A549 (cell line): Measurements from ENCODE around the gene BMP10. TPM values are rescaled to one million over a fixed set of nuclear protein-coding genes. Genes with fewer than 3 reads are reported as not detected.

Experiments
- ATAC-seq, 2 experiments: fragments of 200-7000 bp in 1 of 2; fragments of >200 bp in 1 of 2; cut with Nextera tagmentation in 1 of 2; cut with Tn5 transposase in 1 of 2; 3 replicates each; pipeline versions ENCODE4 v1.8.0 to v1.9.1; 2018 to 2020; ENCODE audit warnings: mild to moderate bottlenecking in 1 of 2, moderate library complexity in 1 of 2
- CTCF ChIA-PET: fragments of 300-600 bp; sonication (Branson Sonifier 250); formaldehyde crosslinking; extraction: SDS; loops from one replicate; lab custom pipeline; 2021; ENCODE audit warnings: antibody characterized with exemption, inconsistent platforms; lab: Yijun Ruan, JAX
- POLR2A ChIA-PET: fragments of 350-600 bp; formaldehyde crosslinking; extraction: SDS; loops from one replicate; lab custom pipeline; 2021; ENCODE audit warnings: antibody characterized with exemption, inconsistent platforms; lab: Yijun Ruan, JAX
- DNase-seq, 2 experiments: peaks; one replicate each; pipeline versions ENCODE4 v3.0.0 to v3.0.0-alpha.2; 2011 to 2016; ENCODE audit warnings: low read depth in 1 of 2, low spot score in 1 of 2
- FAIRE-seq: peaks from 2 replicates; lab custom pipeline; 2011; peaks lifted over from hg19 to GRCh38; lab: Jason Lieb, UNC
- H3K27ac ChIP-seq, 2 experiments: fragments of >200 bp; sonication (Bioruptor Twin); formaldehyde crosslinking; 3 replicates each; pipeline ENCODE4 v1.5.1; 2016 to 2017
- H3K4me1 ChIP-seq: fragments of >200 bp; sonication (Bioruptor Twin); formaldehyde crosslinking; 3 replicates; pipeline ENCODE4 v1.6.1; 2016
- H3K4me2 ChIP-seq: fragments of >200 bp; sonication (Bioruptor Twin); formaldehyde crosslinking; 3 replicates; pipeline ENCODE4 v1.6.1; 2016
- H3K4me3 ChIP-seq: fragments of >200 bp; sonication (Bioruptor Twin); formaldehyde crosslinking; 3 replicates; pipeline ENCODE4 v1.5.1; 2016
- H3K9me3 ChIP-seq: fragments of >200 bp; sonication (Bioruptor Twin); formaldehyde crosslinking; 3 replicates; pipeline ENCODE4 v1.6.1; 2016
- CHD4 ChIP-seq: fragments of 200-600 bp; sonication (generic); IDR thresholded peaks from 2 replicates; pipeline ENCODE4 v1.6.1; 2016; ENCODE audit warnings: antibody characterized with exemption, mild to moderate bottlenecking, borderline replicate concordance
- EP300 ChIP-seq, 2 experiments: fragments of >200 bp; sonication (Bioruptor Twin); formaldehyde crosslinking; IDR thresholded peaks; 2 replicates in 1 of 2; 3 replicates in 1 of 2; pipeline ENCODE4 v1.6.1; 2016 to 2017
- FOSB ChIP-seq: fragments of 250-450 bp; sonication (Bioruptor Pico); IDR thresholded peaks from 2 replicates; pipeline ENCODE4 v1.5.0; 2020; ENCODE audit warnings: mild to moderate bottlenecking, moderate library complexity
- FOSL2 ChIP-seq, 2 experiments: fragments of 450-650 bp in 1 of 2; fragments of >200 bp in 1 of 2; sonication (Bioruptor Twin) in 1 of 2; formaldehyde crosslinking; IDR thresholded peaks; 2 replicates each; pipeline versions ENCODE4 v1.5.0 to v1.6.1; 2016 to 2020; ENCODE audit warnings: mild to moderate bottlenecking in 1 of 2, moderate library complexity in 1 of 2
- GATA3 ChIP-seq: IDR thresholded peaks from 2 replicates; pipeline ENCODE4 v1.6.1; 2012; ENCODE audit warnings: borderline replicate concordance
- JUN ChIP-seq, 2 experiments: fragments of >200 bp; sonication (Bioruptor Twin); formaldehyde crosslinking; IDR thresholded peaks; 2 replicates in 1 of 2; 3 replicates in 1 of 2; pipeline ENCODE4 v1.6.1; 2016 to 2017
- KDM5A ChIP-seq: fragments of 200-600 bp; sonication (generic); IDR thresholded peaks from 2 replicates; pipeline ENCODE4 v1.6.1; 2016; ENCODE audit warnings: antibody characterized with exemption, mild to moderate bottlenecking
- POLR2A ChIP-seq: IDR thresholded peaks from 2 replicates; pipeline ENCODE4 v1.6.1; 2012; ENCODE audit warnings: mild to moderate bottlenecking, low read length
- RFX5 ChIP-seq: fragments of 450-650 bp; IDR thresholded peaks from 2 replicates; pipeline ENCODE4 v1.7.1; 2014; ENCODE audit warnings: antibody characterized with exemption, mild to moderate bottlenecking, moderate library complexity
- SMC3 ChIP-seq: fragments of >200 bp; sonication (Bioruptor Twin); formaldehyde crosslinking; IDR thresholded peaks from 3 replicates; pipeline ENCODE4 v1.6.1; 2018; ENCODE audit warnings: inconsistent platforms
- TP53 ChIP-seq: fragments of 250-450 bp; sonication (Bioruptor Pico); IDR thresholded peaks from 2 replicates; pipeline ENCODE4 v1.5.0; 2021; ENCODE audit warnings: mild to moderate bottlenecking, moderate library complexity
- ZFP36 ChIP-seq: fragments of 450-650 bp; IDR thresholded peaks from 2 replicates; pipeline ENCODE4 v1.6.1; 2014; ENCODE audit warnings: borderline replicate concordance; ENCODE audit not compliant: partially characterized antibody
- ZNF302 ChIP-seq: fragments of 250-450 bp; sonication (Bioruptor Pico); IDR thresholded peaks from 2 replicates; pipeline ENCODE4 v1.9.0; 2021; ENCODE audit warnings: inconsistent platforms, mild to moderate bottlenecking, moderate library complexity
- ZSCAN20 ChIP-seq: fragments of 250-450 bp; sonication (Bioruptor Pico); IDR thresholded peaks from 2 replicates; pipeline ENCODE4 v1.8.0; 2022; ENCODE audit warnings: mild to moderate bottlenecking, moderate library complexity
- WGBS: methylation state at CpG from one replicate; pipeline ENCODE4 v1.1.6; 2017; ENCODE audit errors: missing lambda C conversion rate; 5-methylcytosine and 5-hydroxymethylcytosine counted together
- polyA plus RNA-seq, 4 experiments: library from polyadenylated mRNA; depleted of rRNA in 3 of 4; stranded (reverse); fragments of >200 nt; fragmentation: RNase III in 1 of 4; extraction: RNeasy Plus Mini Kit Qiagen cat#74134 plus additional on column Dnase treatment in 1 of 4; gene quantifications; 2 replicates in 3 of 4; 3 replicates in 1 of 4; pipeline ENCODE4 v1.2.3, GENCODE V29; 2011 to 2017
- TF ChIP-seq, protein P1 (sequence below): fragments of 250-450 bp; sonication (Bioruptor Pico); IDR thresholded peaks from 2 replicates; pipeline ENCODE4 v1.5.0; 2021; ENCODE audit warnings: mild to moderate bottlenecking, moderate library complexity, borderline replicate concordance
- TF ChIP-seq, protein P2 (sequence below): IDR thresholded peaks from 2 replicates; pipeline ENCODE4 v1.6.1; 2012
- TF ChIP-seq, protein P3 (sequence below): fragments of 150-350 bp; IDR thresholded peaks from 2 replicates; pipeline ENCODE4 v1.6.1; 2014; ENCODE audit warnings: low read depth, mild to moderate bottlenecking, low read length
- TF ChIP-seq, protein P4 (sequence below): fragments of >200 bp; sonication (Bioruptor Twin); formaldehyde crosslinking; IDR thresholded peaks from 3 replicates; pipeline ENCODE4 v1.6.1; 2016
- TF ChIP-seq, protein P5 (sequence below): fragments of 450-650 bp; IDR thresholded peaks from 2 replicates; pipeline ENCODE4 v1.6.1; 2014; ENCODE audit warnings: antibody characterized with exemption

The BMP10 gene
- polyA plus RNA-seq, 2 of the 4 experiments (the other 2 are of a cell fraction): not detected

DNA sequence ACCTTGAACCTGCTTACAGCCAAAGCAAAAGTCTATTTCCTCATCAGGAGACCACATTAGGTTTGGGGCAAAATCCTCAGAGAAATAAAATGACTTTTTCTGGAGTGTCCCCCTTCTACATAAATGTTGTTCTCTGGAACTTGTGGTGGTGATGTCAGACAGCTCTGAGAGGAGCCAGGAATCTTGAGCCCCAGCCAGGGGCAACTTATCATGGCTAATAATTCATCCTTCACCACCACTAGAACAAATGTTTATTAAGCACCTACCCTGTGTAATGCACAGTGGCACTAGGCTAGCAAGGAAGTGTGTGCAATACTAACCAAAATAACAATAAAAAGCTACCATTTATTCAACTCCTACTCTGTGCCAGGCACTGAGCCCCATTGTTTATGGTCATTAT is 9.0 kb upstream of the BMP10 start:
- no peak for ATAC-seq
- POLR2A ChIA-PET: no interaction called here
- no peak for FAIRE-seq

DNA sequence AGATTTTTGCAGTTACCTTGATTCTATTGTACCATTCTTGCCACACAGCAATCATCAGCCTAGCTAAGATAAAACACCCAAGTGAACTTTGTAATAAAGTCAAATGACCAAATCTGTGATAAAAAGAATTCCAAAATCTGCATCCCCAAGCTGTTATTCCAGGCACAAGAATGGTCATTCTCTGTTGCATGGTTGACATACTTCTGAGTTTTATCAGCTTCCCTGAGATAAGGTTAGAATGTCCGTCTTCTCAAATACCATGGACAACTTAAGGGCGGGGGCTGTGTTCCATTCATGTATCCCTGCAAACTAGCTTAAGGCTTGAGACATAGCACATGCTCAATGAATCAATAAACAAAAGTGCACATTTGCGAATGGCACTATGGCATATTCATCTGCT is 8.1 kb upstream of the BMP10 start:
- TF ChIP-seq GATA3: no peak
- TF ChIP-seq, protein P1, sequence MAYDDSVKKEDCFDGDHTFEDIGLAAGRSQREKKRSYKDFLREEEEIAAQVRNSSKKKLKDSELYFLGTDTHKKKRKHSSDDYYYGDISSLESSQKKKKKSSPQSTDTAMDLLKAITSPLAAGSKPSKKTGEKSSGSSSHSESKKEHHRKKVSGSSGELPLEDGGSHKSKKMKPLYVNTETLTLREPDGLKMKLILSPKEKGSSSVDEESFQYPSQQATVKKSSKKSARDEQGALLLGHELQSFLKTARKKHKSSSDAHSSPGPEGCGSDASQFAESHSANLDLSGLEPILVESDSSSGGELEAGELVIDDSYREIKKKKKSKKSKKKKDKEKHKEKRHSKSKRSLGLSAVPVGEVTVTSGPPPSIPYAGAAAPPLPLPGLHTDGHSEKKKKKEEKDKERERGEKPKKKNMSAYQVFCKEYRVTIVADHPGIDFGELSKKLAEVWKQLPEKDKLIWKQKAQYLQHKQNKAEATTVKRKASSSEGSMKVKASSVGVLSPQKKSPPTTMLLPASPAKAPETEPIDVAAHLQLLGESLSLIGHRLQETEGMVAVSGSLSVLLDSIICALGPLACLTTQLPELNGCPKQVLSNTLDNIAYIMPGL (CRISPR knock-in tag): no peak
- no peak for TF ChIP-seq ZSCAN20 (CRISPR knock-in tag)
- no peak for TF ChIP-seq FOSB (CRISPR knock-in tag)
- no peak for TF ChIP-seq RFX5
- TF ChIP-seq TP53 (CRISPR knock-in tag): no peak
- H3K4me1 ChIP-seq: 0 out of 3 replicates have a peak, but pooled peaks cover 8% of the 10 kb centered on the region
- ChIA-PET CTCF (interaction anchor here (1.0 to 4.4 kb wide), 8 partner anchors 10 to 416 kb away, joined by 3 to 18 read pairs (median 4); no protein-coding TSS in a partner anchor), POLR2A (no interaction called here)
- no peak overlapping the region for H3K27ac ChIP-seq
- FAIRE-seq (no peak), DNase-seq (no peak), ATAC-seq (no peak)
- no peak overlapping the region for H3K4me3 ChIP-seq
- WGBS: 53% methylated on average over 3 of the region's 3 CpGs
- H3K9me3 ChIP-seq: no peaks in the 10 kb centered on the region
- no peak overlapping the region for H3K4me2 ChIP-seq

More for the DNA sequence above, 9.0 kb upstream of the BMP10 start:
- Histone ChIP-seq H3K9me3 (no peaks in the 10 kb centered on the region), H3K4me2 (no peak overlapping the region), H3K4me1 (0 out of 3 replicates have a peak, but pooled peaks cover 8% of the 10 kb centered on the region), H3K27ac (no peak overlapping the region), H3K4me3 (no peak overlapping the region)
- DNase-seq: no peak
- TF ChIP-seq, protein P2, sequence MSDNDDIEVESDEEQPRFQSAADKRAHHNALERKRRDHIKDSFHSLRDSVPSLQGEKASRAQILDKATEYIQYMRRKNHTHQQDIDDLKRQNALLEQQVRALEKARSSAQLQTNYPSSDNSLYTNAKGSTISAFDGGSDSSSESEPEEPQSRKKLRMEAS: no peak
- TF ChIP-seq POLR2A: no peak
- TF ChIP-seq ZNF302 (CRISPR knock-in tag): no peak
- TF ChIP-seq, protein P3, sequence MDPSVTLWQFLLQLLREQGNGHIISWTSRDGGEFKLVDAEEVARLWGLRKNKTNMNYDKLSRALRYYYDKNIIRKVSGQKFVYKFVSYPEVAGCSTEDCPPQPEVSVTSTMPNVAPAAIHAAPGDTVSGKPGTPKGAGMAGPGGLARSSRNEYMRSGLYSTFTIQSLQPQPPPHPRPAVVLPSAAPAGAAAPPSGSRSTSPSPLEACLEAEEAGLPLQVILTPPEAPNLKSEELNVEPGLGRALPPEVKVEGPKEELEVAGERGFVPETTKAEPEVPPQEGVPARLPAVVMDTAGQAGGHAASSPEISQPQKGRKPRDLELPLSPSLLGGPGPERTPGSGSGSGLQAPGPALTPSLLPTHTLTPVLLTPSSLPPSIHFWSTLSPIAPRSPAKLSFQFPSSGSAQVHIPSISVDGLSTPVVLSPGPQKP: no peak
- TF ChIP-seq, protein P4, sequence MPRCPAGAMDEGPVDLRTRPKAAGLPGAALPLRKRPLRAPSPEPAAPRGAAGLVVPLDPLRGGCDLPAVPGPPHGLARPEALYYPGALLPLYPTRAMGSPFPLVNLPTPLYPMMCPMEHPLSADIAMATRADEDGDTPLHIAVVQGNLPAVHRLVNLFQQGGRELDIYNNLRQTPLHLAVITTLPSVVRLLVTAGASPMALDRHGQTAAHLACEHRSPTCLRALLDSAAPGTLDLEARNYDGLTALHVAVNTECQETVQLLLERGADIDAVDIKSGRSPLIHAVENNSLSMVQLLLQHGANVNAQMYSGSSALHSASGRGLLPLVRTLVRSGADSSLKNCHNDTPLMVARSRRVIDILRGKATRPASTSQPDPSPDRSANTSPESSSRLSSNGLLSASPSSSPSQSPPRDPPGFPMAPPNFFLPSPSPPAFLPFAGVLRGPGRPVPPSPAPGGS: no peak
- TF ChIP-seq CHD4: no peak
- TF ChIP-seq EP300 (IDR thresholded peaks at IDR 0.05): no peak
- TF ChIP-seq SMC3: no peak
- no peak for TF ChIP-seq FOSL2 (IDR thresholded peaks at IDR 0.05)
- TF ChIP-seq FOSL2 (CRISPR knock-in tag; IDR thresholded peaks at IDR 0.05): no peak
- no peak for TF ChIP-seq KDM5A
- TF ChIP-seq, protein P5, sequence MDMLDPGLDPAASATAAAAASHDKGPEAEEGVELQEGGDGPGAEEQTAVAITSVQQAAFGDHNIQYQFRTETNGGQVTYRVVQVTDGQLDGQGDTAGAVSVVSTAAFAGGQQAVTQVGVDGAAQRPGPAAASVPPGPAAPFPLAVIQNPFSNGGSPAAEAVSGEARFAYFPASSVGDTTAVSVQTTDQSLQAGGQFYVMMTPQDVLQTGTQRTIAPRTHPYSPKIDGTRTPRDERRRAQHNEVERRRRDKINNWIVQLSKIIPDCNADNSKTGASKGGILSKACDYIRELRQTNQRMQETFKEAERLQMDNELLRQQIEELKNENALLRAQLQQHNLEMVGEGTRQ: no peak
- no peak for TF ChIP-seq ZFP36
- no peak for TF ChIP-seq FOSB (CRISPR knock-in tag)
- TF ChIP-seq JUN (IDR thresholded peaks at IDR 0.05): no peak
- CTCF ChIA-PET: interaction anchor here (1.0 to 3.6 kb wide), 5 partner anchors 9 to 45 kb away, joined by 3 to 18 read pairs (median 4); no protein-coding TSS in a partner anchor
